HepG2 (cell line): ENCODE measurements around the gene UQCC2. TPM values are rescaled to one million over a fixed set of nuclear protein-coding genes. Genes with fewer than 3 reads are reported as not detected.
A peak's percentile ranks its signal among the peaks of the same experiment; 100 is the strongest.

Experiments
- ATAC-seq: fragments of 200-7000 bp; cut with Tn5 transposase; 3 replicates; pipeline ENCODE4 v1.9.1; 2020; ENCODE audit warnings: mild to moderate bottlenecking, moderate library complexity
- BruUV-seq: library from RNA; stranded (reverse); fragments of 400-500 nt; replicated peaks from 2 replicates; lab custom pipeline; 2021; lab: Mats Ljungman, UMichigan
- CTCF ChIA-PET: fragments of 300-600 bp; formaldehyde crosslinking; extraction: SDS; loops from one replicate; lab custom pipeline; 2021; ENCODE audit warnings: low total read pairs, inconsistent platforms, low intra/inter-chr PET ratio; lab: Yijun Ruan, JAX
- POLR2A ChIA-PET: fragments of 350-600 bp; sonication (Branson Sonifier 250); formaldehyde crosslinking; loops from one replicate; lab custom pipeline; 2020; ENCODE audit warnings: antibody characterized with exemption, inconsistent platforms; lab: Yijun Ruan, JAX
- DNase-seq: peaks from one replicate; pipeline ENCODE4 v3.0.0-alpha.2; 2015; ENCODE audit warnings: low spot score
- FAIRE-seq: peaks from 3 replicates; lab custom pipeline; 2011; peaks lifted over from hg19 to GRCh38; lab: Jason Lieb, UNC
- H2AFZ ChIP-seq: one replicate; pipeline ENCODE4 v1.6.1; 2011; ENCODE audit warnings: low read length, inconsistent platforms
- H3K27ac ChIP-seq: fragments of 300-600 bp; 3 replicates; pipeline ENCODE4 v1.8.0; 2011; ENCODE audit warnings: mixed run types, mild to moderate bottlenecking, mixed read lengths, low read length, inconsistent platforms; ENCODE audit not compliant: insufficient read depth; ENCODE audit errors: extremely low read length
- H3K27me3 ChIP-seq, 2 experiments: fragments of 200-600 bp in 1 of 2; 2 replicates in 1 of 2; 3 replicates in 1 of 2; pipeline versions ENCODE4 v1.6.0 to v1.8.0; 2011; ENCODE audit warnings: low read length in 2 of 2, mild to moderate bottlenecking in 2 of 2, moderate library complexity in 2 of 2, inconsistent platforms in 1 of 2; ENCODE audit not compliant: insufficient read depth in 2 of 2, control insufficient read depth in 1 of 2
- H3K36me3 ChIP-seq, 2 experiments: fragments of 200-600 bp in 1 of 2; replicated peaks in 1 of 2; 2 replicates in 1 of 2; 3 replicates in 1 of 2; pipeline versions ENCODE4 v1.5.1 to v1.8.0; 2011; ENCODE audit warnings: low read length in 2 of 2, inconsistent platforms in 1 of 2; ENCODE audit not compliant: insufficient read depth in 2 of 2, control insufficient read depth in 1 of 2
- H3K4me1 ChIP-seq: 2 replicates; pipeline ENCODE4 v1.5.1; 2012; ENCODE audit warnings: low read length, inconsistent platforms; ENCODE audit not compliant: insufficient read depth
- H3K4me2 ChIP-seq: 2 replicates; pipeline ENCODE4 v1.6.0; 2011; ENCODE audit warnings: low read depth, low read length, inconsistent platforms
- H3K4me3 ChIP-seq, 3 experiments: fragments of 200-600 bp in 1 of 3; sonication (generic), shearing (Covaris generic) in 1 of 3; replicated peaks in 1 of 3; 2 replicates each; pipeline ENCODE4 v1.5.1; 2011 to 2016; ENCODE audit warnings: low read length in 3 of 3, inconsistent platforms in 2 of 3, low read depth in 2 of 3, mild to moderate bottlenecking in 2 of 3, control low read depth in 1 of 3, mixed read lengths in 1 of 3; ENCODE audit not compliant: insufficient read depth in 1 of 3
- H3K79me2 ChIP-seq: one replicate; pipeline ENCODE4 v1.6.1; 2011; ENCODE audit warnings: low read length, inconsistent platforms; ENCODE audit not compliant: insufficient read depth
- H3K9ac ChIP-seq: 2 replicates; pipeline ENCODE4 v1.6.0; 2011; ENCODE audit warnings: mild to moderate bottlenecking, low read depth, low read length, inconsistent platforms; ENCODE audit not compliant: insufficient read depth
- H3K9me3 ChIP-seq: 2 replicates; pipeline ENCODE4 v1.5.1; 2012; ENCODE audit warnings: mild to moderate bottlenecking, low read length
- H4K20me1 ChIP-seq: 2 replicates; pipeline ENCODE4 v1.6.0; 2011; ENCODE audit warnings: inconsistent platforms, mild to moderate bottlenecking, low read length, moderate library complexity; ENCODE audit not compliant: insufficient read depth
- ETV5 ChIP-seq: IDR thresholded peaks from 2 replicates; pipeline ENCODE4 v1.6.1; 2018; ENCODE audit warnings: missing biosample characterization, missing genetic modification reagents, inconsistent platforms, borderline replicate concordance
- HINFP ChIP-seq: sonication (generic); formaldehyde crosslinking; IDR thresholded peaks from 2 replicates; pipeline ENCODE4 v1.4.0; 2020; ENCODE audit warnings: low read depth, mild to moderate bottlenecking, missing genetic modification reagents
- WGBS: methylation state at CpG from one replicate; pipeline ENCODE4 v1.1.6; 2017; ENCODE audit warnings: low lambda C conversion rate; 5-methylcytosine and 5-hydroxymethylcytosine counted together
- in situ Hi-C: cut with HindIII; loops from 2 replicates; pipeline ENCODE4 v1.10.0; 2017; ENCODE audit warnings: low pct_unique_long_range_greater_than_20kb; ENCODE audit not compliant: extremely low pct_ligation_motif_present
- intact Hi-C: fragments of 100-400 bp; cut with micrococcal nuclease; formaldehyde crosslinking; loops from one replicate; pipeline ENCODE4 v1.10.0; 2022; ENCODE audit not compliant: unreplicated experiment
- polyA plus RNA-seq, 8 experiments: library from polyadenylated mRNA; depleted of rRNA in 3 of 8; stranded (reverse) in 7 of 8; unstranded in 1 of 8; fragments of >200 nt; fragmentation: Illumina TruSeq in 4 of 8; extraction: Trizol in 4 of 8; gene quantifications; 2 replicates each; pipeline versions ENCODE4 v1.2.1 to v1.2.3, GENCODE V29; 2011 to 2016; ENCODE audit warnings: low read depth in 4 of 8, missing spikeins in 1 of 8, mixed read lengths in 1 of 8; ENCODE audit not compliant: insufficient read depth in 1 of 8
- total RNA-seq, 5 experiments: library from RNA; depleted of rRNA; stranded (reverse); fragments of >200 nt; fragmentation: Illumina TruSeq; extraction: Trizol; gene quantifications; 2 replicates each; pipeline ENCODE4 v1.2.3, GENCODE V29; 2016; ENCODE audit warnings: low read depth in 1 of 5

UQCC2 gene
- total and polyA plus RNA-seq, 2 of the 13 experiments (the other 11 are each of a cell fraction or from before 2014, with no cell fraction given), result 82.4 to 238 TPM

DNA sequence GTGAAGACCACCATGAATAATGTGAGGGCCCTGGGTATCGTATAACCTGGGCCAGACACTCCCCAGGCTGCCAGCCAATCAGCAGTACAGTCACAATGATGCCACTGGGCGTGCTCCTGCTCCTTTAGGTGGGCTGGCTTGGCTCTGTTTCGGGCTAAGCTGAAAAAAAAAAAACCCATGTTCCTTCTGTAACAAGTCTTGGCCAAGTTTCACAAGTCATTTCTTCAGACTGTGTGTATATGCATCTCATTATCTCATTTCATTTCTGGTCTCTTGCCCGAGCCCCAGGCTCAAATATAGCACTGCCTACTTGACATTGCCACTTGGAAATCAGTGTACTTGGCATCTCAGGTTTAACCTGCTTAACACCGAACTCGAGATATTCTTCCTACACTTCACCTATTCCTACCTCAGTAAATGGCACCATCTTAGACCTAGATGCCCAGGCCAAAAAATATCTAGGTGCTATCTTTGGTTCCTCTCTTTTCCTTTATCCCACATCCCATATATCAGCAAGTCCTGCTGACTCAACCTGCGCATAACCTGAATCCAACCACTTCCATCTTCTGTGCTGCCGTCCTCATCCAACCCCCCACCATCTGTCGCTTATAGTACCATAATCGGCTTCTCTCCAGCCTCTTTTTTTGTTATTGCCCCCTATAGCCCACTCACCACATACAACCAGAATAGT, 1.8 kb downstream of the UQCC2 start:
- POLR2A ChIA-PET, result interaction anchor here (1.0 to 2.6 kb wide), 4 partner anchors 30 to 88 kb away, joined by 3 to 34 read pairs (median 26); partner anchors contain the start of genes IP6K3 and ITPR3

More for the DNA sequence above, 1.8 kb downstream of the UQCC2 start:
- no peaks in the 10 kb centered on the region for H3K9me3 ChIP-seq
- no peak for ATAC-seq
- H3K27me3 ChIP-seq, result no peaks in the 10 kb centered on the region; a peak in 1 of 5 replicates
- no peak overlapping the region for H3K27ac ChIP-seq
- in situ Hi-C loops (loop anchor here (5.0 kb wide), 1 partner anchor 53 kb away; no protein-coding TSS in a partner anchor), intact Hi-C loops (loop anchor here (10.0 kb wide), 1 partner anchor 75 kb away; no protein-coding TSS in a partner anchor)
- H3K79me2 ChIP-seq, result peaks cover 17% of the 10 kb centered on the region
- no TSS peak for BruUV-seq
- TF ChIP-seq HINFP (CRISPR knock-in tag), result no peak
- TF ChIP-seq ETV5 (CRISPR knock-in tag), result 0 out of 2 replicates have a peak, but pooled peaks have one; percentile 10
- no peak overlapping the region for H3K9ac ChIP-seq
- no peak overlapping the region for H2AFZ ChIP-seq
- no peak for DNase-seq
- peaks cover 61% of the 10 kb centered on the region for H3K4me1 ChIP-seq
- H4K20me1 ChIP-seq, result no peaks in the 10 kb centered on the region; the same call in 1 of the 2 replicates
- CTCF ChIA-PET, result no interaction called here
- peaks cover 3 to 23% of the 10 kb centered on the region in 2 experiments; a peak in 4 of 5 replicates for H3K36me3 ChIP-seq
- no peak for FAIRE-seq
- H3K4me2 ChIP-seq, result peak overlapping the region; percentile 85
- 99% methylated on average over 10 of the region's 10 CpGs for WGBS
- H3K4me3 ChIP-seq, result no peak overlapping the region
